ENCODE results near the gene NLRP13.
A peak's percentile ranks its signal among the peaks of the same experiment; 100 is the strongest.
"Not testable (repeated sequence)": the region's sequence is repeated elsewhere in the genome, so short reads cannot be mapped to it uniquely, and the experiment has no call there.

NLRP13 gene, protein sequence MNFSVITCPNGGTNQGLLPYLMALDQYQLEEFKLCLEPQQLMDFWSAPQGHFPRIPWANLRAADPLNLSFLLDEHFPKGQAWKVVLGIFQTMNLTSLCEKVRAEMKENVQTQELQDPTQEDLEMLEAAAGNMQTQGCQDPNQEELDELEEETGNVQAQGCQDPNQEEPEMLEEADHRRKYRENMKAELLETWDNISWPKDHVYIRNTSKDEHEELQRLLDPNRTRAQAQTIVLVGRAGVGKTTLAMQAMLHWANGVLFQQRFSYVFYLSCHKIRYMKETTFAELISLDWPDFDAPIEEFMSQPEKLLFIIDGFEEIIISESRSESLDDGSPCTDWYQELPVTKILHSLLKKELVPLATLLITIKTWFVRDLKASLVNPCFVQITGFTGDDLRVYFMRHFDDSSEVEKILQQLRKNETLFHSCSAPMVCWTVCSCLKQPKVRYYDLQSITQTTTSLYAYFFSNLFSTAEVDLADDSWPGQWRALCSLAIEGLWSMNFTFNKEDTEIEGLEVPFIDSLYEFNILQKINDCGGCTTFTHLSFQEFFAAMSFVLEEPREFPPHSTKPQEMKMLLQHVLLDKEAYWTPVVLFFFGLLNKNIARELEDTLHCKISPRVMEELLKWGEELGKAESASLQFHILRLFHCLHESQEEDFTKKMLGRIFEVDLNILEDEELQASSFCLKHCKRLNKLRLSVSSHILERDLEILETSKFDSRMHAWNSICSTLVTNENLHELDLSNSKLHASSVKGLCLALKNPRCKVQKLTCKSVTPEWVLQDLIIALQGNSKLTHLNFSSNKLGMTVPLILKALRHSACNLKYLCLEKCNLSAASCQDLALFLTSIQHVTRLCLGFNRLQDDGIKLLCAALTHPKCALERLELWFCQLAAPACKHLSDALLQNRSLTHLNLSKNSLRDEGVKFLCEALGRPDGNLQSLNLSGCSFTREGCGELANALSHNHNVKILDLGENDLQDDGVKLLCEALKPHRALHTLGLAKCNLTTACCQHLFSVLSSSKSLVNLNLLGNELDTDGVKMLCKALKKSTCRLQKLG

DNA sequence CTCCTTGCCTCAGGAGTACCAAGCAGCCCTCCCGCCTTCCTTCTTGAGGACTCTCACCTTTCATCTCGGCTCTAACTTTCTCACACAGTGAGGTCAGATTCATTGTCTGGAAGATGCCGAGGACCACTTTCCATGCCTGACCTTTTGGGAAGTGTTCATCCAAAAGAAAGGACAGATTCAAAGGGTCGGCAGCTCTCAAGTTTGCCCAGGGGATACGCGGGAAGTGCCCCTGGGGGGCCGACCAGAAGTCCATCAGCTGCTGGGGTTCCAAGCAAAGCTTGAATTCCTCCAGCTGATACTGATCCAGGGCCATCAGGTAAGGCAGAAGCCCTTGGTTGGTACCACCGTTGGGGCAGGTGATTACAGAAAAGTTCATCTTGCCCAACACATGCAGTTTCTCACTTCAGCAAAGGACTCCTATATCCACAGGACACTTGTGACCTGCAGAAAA is at the start of gene NLRP13:
NLRP13 (minus strand) TSS at position 401 of the 451 bp plus-strand sequence; CDS start at position 376, 25 bp downstream.
- intact Hi-C loops (cut with DNase I), result no loop called here

DNA sequence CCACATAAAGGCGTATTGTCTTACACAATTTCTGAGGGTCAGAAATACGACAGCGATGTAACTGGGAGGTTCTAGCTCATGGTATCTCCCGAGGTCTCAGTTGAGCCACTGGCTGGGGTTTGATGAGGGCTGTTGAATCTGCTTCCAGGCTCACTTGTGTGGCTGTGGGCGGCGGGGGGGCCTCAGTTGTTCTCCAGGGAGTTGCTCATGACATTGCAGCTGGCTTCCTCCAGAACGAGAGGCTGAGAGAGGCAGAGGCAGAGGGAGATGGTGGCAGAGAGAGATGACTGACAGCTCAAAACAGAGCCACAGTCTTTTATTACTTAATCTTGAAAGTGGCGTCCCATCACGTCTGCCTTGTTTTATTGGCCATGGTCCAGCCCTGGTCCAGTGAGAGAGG is 48.3 kb upstream of the NLRP13 start:
- intact Hi-C loops (cut with DNase I), result no loop called here
- DNase-seq, result no peak

More for the DNA sequence above, at the start of gene NLRP13:
- peak in 1 of 10 donors; percentile 26 for DNase-seq

DNA sequence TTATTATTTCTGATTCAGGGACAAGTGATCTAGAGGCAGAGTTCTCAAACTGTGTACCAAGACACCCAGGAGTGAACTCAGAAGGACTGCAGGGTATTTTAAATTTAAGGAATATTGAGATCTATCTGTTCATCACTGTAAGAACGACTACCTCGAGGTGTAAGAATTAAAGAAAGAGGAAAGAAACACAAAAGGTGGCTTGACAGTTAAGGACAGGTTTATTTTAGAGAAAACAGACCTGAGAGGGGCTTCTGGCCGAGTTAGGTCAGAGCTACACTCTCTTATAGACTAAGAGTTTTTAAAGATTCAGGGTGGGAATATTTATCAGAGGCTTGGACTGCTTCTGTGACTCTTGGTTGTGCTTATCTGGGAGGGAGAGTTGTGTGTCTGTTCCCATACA is 41.8 kb upstream of the NLRP13 start:
- DNase-seq, result no peak
- intact Hi-C loops (cut with DNase I), result no loop called here

DNA sequence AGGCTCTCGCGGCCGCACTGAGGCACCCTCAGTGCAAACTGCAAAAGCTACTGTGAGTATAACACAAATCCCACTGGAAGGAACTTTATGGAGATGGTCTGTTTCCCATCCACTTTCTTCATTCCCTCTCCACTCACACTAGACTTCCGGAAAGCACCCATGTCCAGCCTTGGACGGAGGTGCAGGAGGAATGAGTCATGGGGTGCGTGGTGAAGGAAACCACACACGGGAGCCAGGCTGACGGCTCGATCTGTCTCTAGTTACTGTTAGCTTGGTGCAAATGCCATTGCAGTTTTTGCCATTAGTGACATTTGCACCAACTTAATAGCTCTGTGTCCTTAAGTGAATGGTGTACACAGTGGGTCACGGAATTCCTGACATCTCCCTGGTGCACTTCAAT is 30.1 kb upstream of the NLRP13 start:
- intact Hi-C loops (cut with DNase I), result no loop called here
- DNase-seq, result no peak

DNA sequence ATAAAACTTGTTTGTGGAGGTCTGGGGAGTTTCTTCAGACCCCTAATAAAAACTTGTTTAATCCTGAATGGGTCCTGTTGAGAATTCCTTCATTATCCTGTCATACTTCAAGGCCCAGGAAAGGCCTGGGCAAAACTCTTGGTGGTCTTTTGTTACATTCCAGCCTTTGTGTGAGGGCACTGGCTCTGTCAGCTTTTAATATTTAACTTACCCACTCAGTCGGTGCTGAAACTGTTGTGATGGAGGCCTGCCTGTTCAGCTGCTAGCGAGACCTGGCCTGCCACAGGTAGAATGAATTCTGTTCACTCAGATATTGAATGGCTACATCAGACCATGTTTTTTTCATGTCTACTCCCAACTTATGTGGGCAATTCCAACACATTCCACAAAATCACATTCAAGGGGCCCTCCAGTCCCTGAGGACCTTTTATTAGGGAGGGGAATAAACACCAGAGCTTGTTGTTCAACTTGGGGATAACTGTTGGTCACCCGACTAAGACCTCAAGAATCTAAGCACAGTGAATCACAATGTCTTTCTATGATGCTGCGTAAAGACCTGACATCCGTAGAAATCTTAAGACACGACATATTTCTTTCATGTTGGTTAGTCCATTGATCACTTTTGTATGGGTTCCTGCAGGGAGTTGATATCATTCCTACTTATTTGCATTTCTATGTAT is 28.0 kb upstream of the NLRP13 start:
- intact Hi-C loops (cut with DNase I), result no loop called here
- no peak for DNase-seq

DNA sequence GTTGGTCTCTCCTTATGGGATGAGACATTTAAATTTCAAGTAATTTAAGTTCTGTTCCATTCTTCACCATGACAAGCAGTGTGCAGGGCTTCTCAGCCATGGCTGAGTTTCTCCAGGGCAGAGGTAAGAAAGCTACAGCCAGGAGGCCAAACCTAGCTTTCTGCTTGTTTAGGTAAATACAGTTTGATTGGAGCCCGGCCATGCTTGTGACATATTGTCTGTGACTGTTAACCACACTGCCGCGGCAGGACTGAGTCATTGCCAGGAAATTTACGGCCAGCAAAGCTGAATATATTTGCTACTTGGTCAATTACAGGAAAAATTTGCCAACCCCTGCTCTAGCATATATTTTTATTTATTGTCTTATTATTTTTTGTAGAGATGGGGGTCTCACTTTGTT is 26.2 kb upstream of the NLRP13 start:
- DNase-seq, result no peak
- intact Hi-C loops (cut with DNase I), result no loop called here

DNA sequence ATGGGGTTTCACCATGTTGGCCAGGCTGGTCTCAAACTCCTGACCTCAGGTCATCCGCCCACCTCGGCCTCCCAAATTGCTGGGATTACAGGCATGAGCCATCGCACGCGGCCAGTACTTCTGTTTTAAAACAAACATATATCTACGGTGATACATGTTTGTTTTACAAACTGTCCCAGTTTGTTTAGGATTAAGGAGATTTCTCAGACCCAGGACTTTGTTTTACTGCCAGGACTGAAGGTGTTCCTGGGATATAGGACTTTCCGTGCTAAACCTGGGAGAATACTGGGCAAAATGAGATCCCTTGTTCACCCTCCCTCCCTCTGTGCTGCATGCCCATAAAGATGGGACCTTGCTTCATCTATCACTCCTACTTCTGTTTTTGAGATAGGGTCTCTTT is 24.3 kb upstream of the NLRP13 start:
- no peak for DNase-seq
- intact Hi-C loops (cut with DNase I), result no loop called here

DNA sequence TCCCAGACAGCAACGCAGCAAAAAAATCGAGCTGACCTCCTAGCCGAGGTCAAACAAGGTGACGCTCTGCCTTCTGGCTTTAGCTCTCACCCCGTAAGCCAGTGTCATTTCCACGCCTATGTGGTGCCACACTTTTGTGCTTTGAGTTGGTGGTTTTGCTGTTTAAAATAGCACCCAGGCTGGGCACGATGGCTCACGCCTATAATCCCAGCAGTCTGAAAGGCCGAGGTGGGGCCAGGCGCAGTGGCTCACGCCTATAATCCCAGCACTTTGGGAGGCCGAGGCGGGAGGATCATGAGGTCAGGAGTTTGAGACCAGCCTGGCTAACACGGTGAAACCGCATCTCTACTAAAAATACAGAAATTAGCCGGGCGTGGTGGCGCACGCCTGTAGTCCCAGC is 18.4 kb upstream of the NLRP13 start:
- DNase-seq; intact Hi-C loops (cut with DNase I): not testable (repeated sequence)

DNA sequence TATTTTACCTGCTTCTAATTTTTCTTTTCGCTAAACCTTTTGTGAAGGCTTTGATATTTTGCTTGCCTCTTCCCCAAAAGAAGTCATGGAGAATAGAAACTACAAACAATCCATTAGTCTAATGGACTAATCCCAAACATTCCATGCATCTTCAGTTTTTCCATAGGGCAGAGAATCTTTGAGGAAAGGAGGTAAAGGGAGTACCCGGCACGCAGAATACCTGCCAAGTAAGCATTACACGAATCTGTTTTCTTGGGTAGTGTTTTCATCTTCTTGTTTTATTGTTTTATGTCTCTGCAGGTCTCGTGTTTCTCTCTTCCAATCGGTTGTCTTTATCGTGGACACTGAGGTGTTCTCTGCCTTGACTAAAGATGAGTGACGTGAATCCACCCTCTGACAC is 15.4 kb upstream of the NLRP13 start, which contains the start of gene NLRP8:
NLRP8 (plus strand) TSS at position 301 of the 400 bp plus-strand sequence.
- DNase-seq, result no peak
- intact Hi-C loops (cut with DNase I), result no loop called here

DNA sequence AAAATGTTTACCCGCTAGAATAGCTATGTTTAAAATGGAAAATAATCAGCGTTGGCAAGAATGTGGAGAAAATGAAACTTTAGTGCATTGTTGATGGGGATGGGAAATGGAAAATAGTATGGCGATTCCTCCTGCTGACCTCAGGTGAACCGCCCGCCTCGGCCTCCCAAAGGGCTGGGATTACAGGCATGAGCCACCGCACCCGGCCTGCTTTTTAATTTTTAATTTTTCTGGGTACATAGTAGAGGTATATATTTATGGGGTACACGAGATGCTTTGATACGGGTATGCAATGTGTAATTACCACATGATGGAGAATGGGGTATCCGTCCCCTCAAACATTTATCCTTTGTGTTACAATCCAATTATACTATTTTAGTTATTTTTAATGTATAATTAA is 8.2 kb upstream of the NLRP13 start:
- intact Hi-C loops (cut with DNase I), result no loop called here
- no peak for DNase-seq

DNA sequence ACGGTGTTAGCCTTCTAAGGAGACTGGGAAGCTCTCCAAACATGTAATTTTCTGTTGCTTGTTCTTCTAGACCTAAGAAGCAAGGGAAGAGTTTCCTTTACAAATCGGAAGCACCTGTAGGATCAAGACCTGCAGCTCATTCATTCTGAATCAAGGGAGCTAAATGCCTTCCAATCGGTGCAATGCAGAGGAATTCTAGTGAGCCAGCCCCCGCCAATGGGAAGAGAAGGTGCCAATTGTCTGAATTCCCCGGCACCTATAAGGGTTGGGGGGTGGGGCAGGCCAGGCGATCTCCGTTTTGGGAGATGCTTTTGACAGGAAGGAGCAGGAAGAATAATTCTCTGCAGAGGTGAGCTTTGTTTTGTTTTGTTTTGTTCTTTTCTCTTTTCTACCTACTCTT is 7.1 kb upstream of the NLRP13 start:
- DNase-seq, result no peak
- intact Hi-C loops (cut with DNase I), result no loop called here

DNA sequence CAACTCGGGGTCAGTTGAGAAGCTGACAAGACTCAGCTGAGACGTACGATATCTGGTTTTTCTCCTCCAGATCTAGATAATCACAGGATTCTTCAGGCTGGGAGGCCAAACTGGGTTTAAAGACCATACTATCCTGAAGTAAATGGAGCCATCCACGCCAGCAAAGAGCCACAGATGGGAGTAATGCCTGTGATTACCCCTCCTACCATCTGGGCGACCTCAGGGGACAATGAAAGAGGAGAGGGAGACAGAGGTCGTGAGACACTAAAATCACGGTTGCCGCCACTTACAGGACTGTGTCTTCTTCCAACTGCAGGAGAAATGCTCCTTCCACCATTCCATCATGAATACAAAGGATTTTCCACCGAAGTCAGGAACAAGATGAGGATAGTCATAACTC is 3.1 kb upstream of the NLRP13 start:
- intact Hi-C loops (cut with DNase I), result no loop called here
- DNase-seq, result no peak

DNA sequence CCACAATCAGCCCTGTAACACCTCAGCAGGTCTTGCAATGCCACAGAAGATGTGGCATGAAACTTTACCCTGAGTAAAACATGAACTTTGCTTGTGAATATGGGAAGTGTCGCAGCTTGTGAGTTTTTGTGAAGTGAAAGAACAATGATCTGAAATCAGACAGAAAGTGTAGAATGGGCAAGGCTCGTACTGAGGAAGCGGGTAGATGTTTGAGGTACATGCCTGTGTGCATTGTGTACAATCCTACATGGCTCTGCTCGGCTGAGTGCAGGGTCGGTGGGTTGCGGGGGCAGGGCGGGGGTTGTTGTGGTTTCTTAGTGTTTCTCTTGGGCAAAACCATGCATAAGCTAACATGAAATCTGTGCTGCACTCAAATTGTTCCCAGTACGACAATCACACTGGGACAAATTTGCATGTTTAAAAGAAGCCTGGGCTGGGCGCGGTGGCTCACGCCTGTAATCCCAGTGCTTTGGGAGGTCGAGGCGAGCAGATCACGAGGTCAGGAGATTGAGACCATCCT is 1.1 kb downstream of the NLRP13 start:
- no peak for DNase-seq
- intact Hi-C loops (cut with DNase I), result no loop called here

DNA sequence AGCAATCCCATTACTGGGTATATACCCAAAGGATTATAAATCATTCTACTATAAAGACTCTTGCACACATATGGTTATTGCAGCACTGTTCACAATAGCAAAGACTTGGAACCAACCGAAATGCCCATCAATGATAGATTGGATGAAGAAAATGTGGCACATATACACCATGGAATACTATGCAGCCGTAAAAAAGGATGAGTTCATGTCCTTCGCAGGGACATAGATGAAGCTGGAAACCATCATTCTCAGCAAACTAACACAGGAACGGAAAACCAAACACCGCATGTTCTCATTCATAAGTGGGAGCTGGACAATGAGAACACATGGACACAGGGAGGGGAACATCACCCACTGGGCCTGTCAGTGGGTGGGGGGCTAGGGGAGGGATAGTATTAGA is 2.9 kb downstream of the NLRP13 start:
- intact Hi-C loops (cut with DNase I); DNase-seq: not testable (repeated sequence)

DNA sequence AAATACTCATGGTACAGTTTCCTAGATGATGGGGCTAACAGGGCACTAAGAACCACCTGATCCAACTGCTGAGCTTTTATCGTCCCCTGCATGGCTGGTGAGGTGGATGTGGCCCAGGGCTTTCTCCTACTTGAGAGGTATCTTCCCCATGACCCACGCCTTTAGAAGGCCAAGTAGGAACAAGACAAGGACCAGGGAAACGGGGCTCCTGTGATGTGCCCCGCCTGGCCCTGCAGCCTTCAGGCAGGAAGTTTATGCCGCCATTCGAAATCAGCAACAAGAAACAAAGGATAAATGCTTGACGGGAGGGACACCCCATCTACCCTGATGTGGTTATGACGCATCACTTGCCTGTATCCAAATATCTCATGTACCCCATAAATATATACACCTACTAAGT is 4.1 kb downstream of the NLRP13 start:
- intact Hi-C loops (cut with DNase I), result no loop called here
- no peak for DNase-seq

DNA sequence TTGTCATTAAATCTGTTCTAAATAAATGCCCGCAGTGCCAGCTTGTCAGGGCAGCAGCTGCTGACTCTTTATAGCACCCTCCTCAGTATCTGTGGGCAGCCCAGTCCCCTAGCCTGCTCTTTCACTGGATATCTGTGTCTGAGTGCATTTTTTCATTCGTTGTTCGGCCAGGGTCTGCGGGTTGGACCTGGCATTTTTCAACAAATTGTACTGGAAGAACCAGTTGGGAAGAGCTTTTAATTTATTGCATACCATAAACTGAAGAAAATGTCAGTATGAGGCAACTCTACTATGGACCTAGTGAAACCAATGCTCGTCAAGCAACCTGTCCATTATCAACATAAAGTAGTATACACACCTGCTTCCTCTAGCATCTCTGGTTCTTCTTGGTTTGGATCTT is 8.6 kb downstream of the NLRP13 start:
- intact Hi-C loops (cut with DNase I), result no loop called here
- DNase-seq, result no peak

DNA sequence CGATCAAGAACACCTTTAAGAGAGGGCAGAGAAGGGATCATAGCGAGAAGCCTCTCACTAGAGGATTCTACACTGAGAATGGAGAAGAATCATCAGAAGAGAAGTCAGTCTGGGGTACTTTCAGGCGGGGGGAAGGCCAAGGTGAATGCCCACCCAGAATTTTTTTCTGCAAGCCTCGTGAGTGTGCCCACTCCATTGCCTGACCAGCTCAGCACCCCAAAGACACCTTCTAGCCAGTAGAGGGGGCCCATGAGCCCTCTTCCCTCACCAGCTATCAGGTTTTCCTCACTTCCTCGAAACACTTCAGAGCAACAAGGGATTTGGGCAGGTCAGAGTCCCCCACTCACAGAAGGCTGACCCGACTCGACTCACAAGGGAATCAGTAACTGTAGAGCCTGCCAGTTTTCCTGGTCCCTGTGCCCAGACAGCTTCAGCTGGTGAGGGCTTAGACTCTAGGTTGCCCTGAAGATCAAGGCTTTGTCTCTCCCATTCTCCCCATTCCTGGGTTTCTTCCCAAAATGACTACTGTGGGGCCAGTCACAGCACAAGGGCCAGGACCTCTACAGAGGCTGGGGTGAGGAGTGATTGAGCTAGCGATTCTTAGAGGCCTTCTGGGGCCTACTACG is 18.4 kb downstream of the NLRP13 start:
- intact Hi-C loops (cut with DNase I), result no loop called here
- DNase-seq, result no peak

DNA sequence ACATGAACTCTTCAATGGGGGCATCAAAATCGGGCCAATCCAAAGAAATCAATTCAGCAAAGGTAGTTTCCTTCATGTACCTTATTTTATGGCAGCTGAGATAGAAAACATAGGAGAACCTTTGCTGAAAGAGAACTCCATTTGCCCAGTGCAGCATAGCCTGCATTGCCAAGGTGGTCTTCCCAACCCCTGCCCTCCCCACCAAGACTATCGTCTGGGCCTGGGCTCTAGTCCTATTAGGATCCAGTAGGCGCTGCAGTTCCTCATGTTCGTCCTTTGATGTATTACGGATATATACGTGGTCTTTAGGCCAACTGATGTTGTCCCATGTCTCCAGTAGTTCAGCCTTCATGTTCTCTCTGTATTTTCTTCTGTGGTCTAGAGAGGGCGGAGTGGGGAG is 19.2 kb downstream of the NLRP13 start:
- intact Hi-C loops (cut with DNase I), result no loop called here
- no peak for DNase-seq

DNA sequence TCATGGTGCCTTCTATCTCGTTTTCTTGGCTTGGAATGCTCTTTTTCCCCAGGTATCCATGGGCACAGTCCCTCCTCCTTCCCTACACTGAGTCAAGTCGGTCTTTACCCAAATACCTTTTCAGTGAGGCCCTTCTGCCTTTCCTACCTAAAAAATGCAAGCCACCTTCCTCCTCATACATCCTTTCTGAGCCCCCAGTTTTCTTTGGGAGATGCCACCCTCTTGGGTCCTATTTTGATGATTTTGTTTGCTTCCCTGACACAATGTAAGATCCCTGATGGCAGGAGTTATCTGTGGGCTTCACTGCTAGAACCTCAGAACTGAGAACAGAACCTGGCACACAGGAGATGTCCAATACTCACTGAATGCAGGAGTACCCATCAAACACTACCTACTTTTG is 22.3 kb downstream of the NLRP13 start:
- intact Hi-C loops (cut with DNase I), result no loop called here
- no peak for DNase-seq

DNA sequence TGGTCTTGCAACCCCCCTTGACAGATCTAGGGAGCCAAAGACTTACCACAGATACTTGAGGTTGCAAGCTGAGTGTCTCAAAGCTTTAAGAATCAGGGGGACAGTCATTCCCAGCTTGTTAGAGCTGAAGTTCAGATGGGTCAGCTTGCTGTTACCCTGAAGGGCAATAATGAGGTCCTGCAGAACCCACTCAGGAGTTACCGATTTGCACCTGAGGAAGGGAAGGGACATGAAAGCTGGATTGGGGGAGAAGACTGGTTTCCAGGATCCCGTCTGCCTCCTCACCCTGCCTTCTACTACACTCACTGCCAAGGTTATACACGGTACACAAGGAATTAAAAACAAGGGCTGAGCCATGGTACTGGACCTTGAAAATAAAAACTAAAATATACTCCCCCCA is 24.4 kb downstream of the NLRP13 start:
- no peak for DNase-seq
- intact Hi-C loops (cut with DNase I), result no loop called here

All from posterior cingulate gyrus (tissue), 11 donors.